Measurements from ENCODE around the gene FOLR2. TPM values are rescaled to one million over a fixed set of nuclear protein-coding genes. Genes with fewer than 3 reads are reported as not detected.

Gene FOLR2
- total and polyA plus RNA-seq, 2 of the 8 experiments (the other 6 are each of a cell fraction or from before 2014, with no cell fraction given): not detected

- no peak overlapping the region for H3K4ac ChIP-seq (replicated peaks; ENCODE audit: insufficient read length, low read depth, low read length)
- no peak overlapping the region for H4K91ac ChIP-seq (replicated peaks; ENCODE audit: insufficient read length, low read length)
- H3K4me3 ChIP-seq (ENCODE audit: extremely low read depth in 1 of 4, insufficient read depth in 2 of 4, low read depth in 3 of 4, low read length in 4 of 4): peak overlapping the region in 1 of 4 experiments; percentile 60; a peak in 2 of 8 replicates
- no peak overlapping the region for H2AFZ ChIP-seq (ENCODE audit: low read length)
- no peak overlapping the region for H2BK15ac ChIP-seq (ENCODE audit: low read length)
- peaks cover 20% of the 10 kb centered on the region; the same call in 1 of the 2 replicates for H3K23me2 ChIP-seq (ENCODE audit: low read depth, low read length)
- H3K23ac ChIP-seq (ENCODE audit: insufficient read length): no peak overlapping the region
- H3K27ac ChIP-seq (ENCODE audit: low read depth, low read length): no peak overlapping the region
- no peak overlapping the region for H4K5ac ChIP-seq (ENCODE audit: insufficient read length, low read depth, low read length)
- no peak overlapping the region for H3K14ac ChIP-seq (ENCODE audit: insufficient read length)
- no peak overlapping the region for H2BK12ac ChIP-seq (ENCODE audit: low read depth, low read length)
- no peak overlapping the region for H3K18ac ChIP-seq (ENCODE audit: extremely low read depth, low read length)
- CTCF ChIA-PET (ENCODE audit: partially characterized antibody): interaction anchor here (0.6 to 10.0 kb wide), 6 partner anchors 13 to 190 kb away, joined by 3 to 101 read pairs (median 4); partner anchors contain the start of gene CLPB
- H3K9ac ChIP-seq (replicated peaks in 1 of 4; ENCODE audit: extremely low read depth in 1 of 4, low read depth in 3 of 4, low read length in 3 of 4): no peak overlapping the region
- FAIRE-seq (no peak), DNase-seq (ENCODE audit: low read depth in 1 of 2, low spot score in 2 of 2) (peak in 1 of 2 experiments; percentile 53)
- H2BK20ac ChIP-seq (ENCODE audit: low read length): no peak overlapping the region
- H2AK5ac ChIP-seq (ENCODE audit: low read depth, low read length): no peak overlapping the region
- H3K79me2 ChIP-seq (ENCODE audit: control insufficient read depth in 1 of 2, insufficient read depth in 2 of 2, low read length in 2 of 2): no peaks in the 10 kb centered on the region
- H4K8ac ChIP-seq (ENCODE audit: extremely low read depth, insufficient read depth, low read length): no peak overlapping the region; the same call in 1 of the 2 replicates
- H2BK5ac ChIP-seq (ENCODE audit: low read depth, low read length): no peak overlapping the region
- H3K56ac ChIP-seq (replicated peaks; ENCODE audit: insufficient read length, low read depth, low read length): no peak overlapping the region
- peaks cover 5 to 40% (median 24%) of the 10 kb centered on the region in 4 experiments for H3K4me1 ChIP-seq (replicated peaks in 1 of 4; ENCODE audit: control insufficient read depth in 3 of 4, insufficient read depth in 4 of 4, low read length in 3 of 4)
- POLR2A ChIA-PET (ENCODE audit: partially characterized antibody): interaction anchor here (1.7 to 7.7 kb wide), 2 partner anchors 16 to 129 kb away, joined by 7 to 160 read pairs; partner anchors contain the start of genes ANAPC15 and INPPL1
- no peak overlapping the region for H2BK120ac ChIP-seq (replicated peaks; ENCODE audit: low read depth, low read length)
- peaks cover 8 to 11% of the 10 kb centered on the region in 2 experiments for H4K20me1 ChIP-seq (replicated peaks in 1 of 2; ENCODE audit: control insufficient read depth in 1 of 2, insufficient read depth in 2 of 2, low read length in 2 of 2)
- no peaks in the 10 kb centered on the region; a peak in 1 of 4 replicates for H3K9me3 ChIP-seq (ENCODE audit: insufficient read depth in 2 of 2, low read depth in 1 of 2, low read length in 1 of 2)
- H3K36me3 ChIP-seq (ENCODE audit: control insufficient read depth in 2 of 4, insufficient read depth in 4 of 4, low read length in 3 of 4): peaks cover 2 to 10% (median 7%) of the 10 kb centered on the region in 4 experiments; a peak in 6 of 8 replicates
- H3K79me1 ChIP-seq (ENCODE audit: low read depth, low read length): no peaks in the 10 kb centered on the region
- TF ChIP-seq TAF1 (IDR thresholded peaks at IDR 0.05; ENCODE audit: low read depth, low read length) (no peak), CHD1 (IDR thresholded peaks at IDR 0.05; ENCODE audit: low read depth, low read length) (no peak), BCL11A (IDR thresholded peaks at IDR 0.05; ENCODE audit: low read depth in 2 of 2, low read length in 2 of 2) (no peak), POLR2AphosphoS5 (IDR thresholded peaks at IDR 0.05; ENCODE audit: low read depth, low read length) (no peak), CREB1 (IDR thresholded peaks at IDR 0.05) (no peak), NANOG (IDR thresholded peaks at IDR 0.05; ENCODE audit: insufficient read depth, low read depth, low read length, poor library complexity, severe bottlenecking) (no peak), GTF2F1 (IDR thresholded peaks at IDR 0.05; ENCODE audit: borderline replicate concordance, low read depth, low read length) (no peak), USF2 (IDR thresholded peaks at IDR 0.05; ENCODE audit: low read length) (no peak), ASH2L (IDR thresholded peaks at IDR 0.05; ENCODE audit: low read length) (no peak), SAP30 (IDR thresholded peaks at IDR 0.05; ENCODE audit: insufficient read depth, insufficient replicate concordance, low read length) (no peak), ZNF274 (IDR thresholded peaks at IDR 0.05; ENCODE audit: borderline replicate concordance, extremely low read depth, low read length) (no peak)
- 11% methylated on average over 6 of the region's 20 CpGs; no CpG with 5 or more reads in 1 of the 2 experiments for WGBS, 2 experiments (ENCODE audit: extremely low coverage in 1 of 2, insufficient coverage in 1 of 2, insufficient read length in 1 of 2, insufficient replicate concordance in 2 of 2, low coverage in 1 of 2, low lambda C conversion rate in 2 of 2, missing lambda C conversion rate in 1 of 2)
- H3K27me3 ChIP-seq (replicated peaks in 1 of 4; ENCODE audit: control insufficient read depth in 3 of 4, extremely low read depth in 1 of 4, insufficient read depth in 3 of 4, low read length in 3 of 4): peaks cover 62 to 78% (median 75%) of the 10 kb centered on the region in 4 experiments
- peak overlapping the region; percentile 87 to 90; a peak in 3 of 4 replicates for H3K4me2 ChIP-seq (ENCODE audit: insufficient read depth in 1 of 2, low read depth in 2 of 2, low read length in 2 of 2)
Observed at GRCh38 chr11:72241291-72241781, 24.7 kb downstream of the FOLR2 start.

Measured in H1 (cell line).